Tibial nerve (tissue), 4 donors: ENCODE measurements around the gene RNF214. TPM values are rescaled to one million over a fixed set of nuclear protein-coding genes. Genes with fewer than 3 reads are reported as not detected.

ENCODE experiments used
- DNase-seq, 2 donors: peaks; one replicate each; pipeline ENCODE4 v3.0.0-alpha.2; 2019; ENCODE audit warnings: low spot score in 2 of 2
- H3K27ac ChIP-seq, 4 donors: fragments of 200-600 bp; sonication (generic) in 3 of 4; one replicate each; pipeline ENCODE4 v1.5.1; 2017 to 2019; ENCODE audit warnings: mild to moderate bottlenecking in 1 of 4
- H3K27me3 ChIP-seq, 2 donors: fragments of 200-600 bp; sonication (generic) in 1 of 2; one replicate each; pipeline versions ENCODE4 v1.5.1 to v1.6.0; 2017 to 2019
- H3K36me3 ChIP-seq, 3 donors: fragments of 200-600 bp; sonication (generic); one replicate each; pipeline ENCODE4 v1.5.1; 2018 to 2019
- H3K4me1 ChIP-seq, 4 donors: fragments of 200-600 bp; sonication (generic) in 3 of 4; one replicate each; pipeline ENCODE4 v1.5.1; 2017 to 2019
- H3K4me3 ChIP-seq, 4 donors: fragments of 200-600 bp; sonication (generic) in 3 of 4; one replicate each; pipeline ENCODE4 v1.5.1; 2017 to 2019; ENCODE audit warnings: mild to moderate bottlenecking in 1 of 4, moderate library complexity in 1 of 4
- H3K9me3 ChIP-seq, 4 donors: fragments of 200-600 bp; sonication (generic) in 3 of 4; one replicate each; pipeline ENCODE4 v1.5.1; 2017 to 2019
- EP300 ChIP-seq, 2 donors: sonication (generic); formaldehyde crosslinking; IDR thresholded peaks; one replicate each; pipeline ENCODE4 v1.6.1; 2017; ENCODE audit warnings: antibody characterized with exemption in 2 of 2, mild to moderate bottlenecking in 1 of 2
- POLR2A ChIP-seq, 2 donors: fragments of 450-650 bp; IDR thresholded peaks; one replicate each; pipeline ENCODE4 v1.6.1; 2017; ENCODE audit warnings: antibody characterized with exemption in 2 of 2, mild to moderate bottlenecking in 2 of 2, moderate library complexity in 2 of 2
- WGBS, 2 donors: methylation state at CpG; one replicate each; pipeline ENCODE4 v1.1.5; 2018; 5-methylcytosine and 5-hydroxymethylcytosine counted together
- total RNA-seq, 4 donors: library from RNA; depleted of rRNA; stranded (reverse); fragments of >200 nt; gene quantifications; one replicate each; pipeline ENCODE4 v1.1.0, GENCODE V29; 2016
- TF ChIP-seq, protein P1 (sequence below), 5 experiments: fragments of 200-600 bp in 3 of 5; fragments of 450-650 bp in 2 of 5; sonication (generic) in 3 of 5; IDR thresholded peaks; one replicate each; pipeline ENCODE4 v1.5.1; 2016 to 2019; ENCODE audit warnings: antibody characterized with exemption in 5 of 5, mild to moderate bottlenecking in 3 of 5, moderate library complexity in 2 of 5

Gene RNF214
- total RNA-seq, 4 donors from 2014 or later = 10.8 to 16.6 (median 12.8) TPM

DNA sequence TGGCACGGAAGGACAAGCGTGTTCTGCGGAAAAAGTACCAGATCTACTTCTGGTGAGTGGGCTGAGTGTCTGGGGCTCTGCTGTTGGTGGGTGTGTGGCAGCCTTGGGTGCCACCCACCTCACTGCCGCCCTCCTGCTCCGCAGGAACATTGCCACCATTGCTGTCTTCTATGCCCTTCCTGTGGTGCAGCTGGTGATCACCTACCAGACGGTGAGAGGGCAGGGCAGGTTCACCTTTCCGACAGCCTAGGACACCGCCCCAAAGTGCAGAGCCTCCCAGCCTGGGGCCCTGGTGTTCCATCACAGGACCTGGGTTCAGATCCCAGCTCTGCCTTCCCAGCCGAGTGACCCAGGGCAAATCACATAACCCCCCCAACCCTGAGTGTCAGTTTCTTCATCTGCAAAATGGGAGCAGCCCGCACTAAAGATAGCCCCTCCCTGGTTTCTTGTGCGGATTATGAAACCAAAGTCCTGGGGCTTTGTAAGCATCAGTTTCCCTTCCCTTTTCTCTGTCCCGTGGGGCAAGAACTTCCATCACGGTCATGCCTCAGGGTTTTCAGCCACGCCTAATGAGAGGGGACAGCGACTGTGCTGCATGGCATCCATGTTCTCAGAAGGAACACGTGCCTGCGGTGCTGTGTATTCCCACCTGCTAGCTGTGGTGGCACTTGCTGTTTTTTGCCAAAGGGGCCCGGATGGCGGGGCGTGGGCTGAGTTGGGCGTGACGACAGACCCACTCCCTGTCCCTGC, 43.1 kb upstream of the RNF214 start:
- DNase-seq = no peak
- Histone ChIP-seq H3K27ac (peak overlapping the region in 2 of 4 donors; percentile 46 to 68), H3K36me3 (peaks cover 0 to 99% (median 31%) of the 10 kb centered on the region in 3 donors), H3K9me3 (no peaks in the 10 kb centered on the region), H3K27me3 (no peaks in the 10 kb centered on the region), H3K4me1 (peaks cover 0 to 22% (median 3%) of the 10 kb centered on the region in 4 donors), H3K4me3 (no peak overlapping the region)
- TF ChIP-seq POLR2A (IDR thresholded peaks at IDR 0.05) (no peak), EP300 (IDR thresholded peaks at IDR 0.05) (peak in 1 of 2 donors; percentile 27)
- TF ChIP-seq, protein P1, sequence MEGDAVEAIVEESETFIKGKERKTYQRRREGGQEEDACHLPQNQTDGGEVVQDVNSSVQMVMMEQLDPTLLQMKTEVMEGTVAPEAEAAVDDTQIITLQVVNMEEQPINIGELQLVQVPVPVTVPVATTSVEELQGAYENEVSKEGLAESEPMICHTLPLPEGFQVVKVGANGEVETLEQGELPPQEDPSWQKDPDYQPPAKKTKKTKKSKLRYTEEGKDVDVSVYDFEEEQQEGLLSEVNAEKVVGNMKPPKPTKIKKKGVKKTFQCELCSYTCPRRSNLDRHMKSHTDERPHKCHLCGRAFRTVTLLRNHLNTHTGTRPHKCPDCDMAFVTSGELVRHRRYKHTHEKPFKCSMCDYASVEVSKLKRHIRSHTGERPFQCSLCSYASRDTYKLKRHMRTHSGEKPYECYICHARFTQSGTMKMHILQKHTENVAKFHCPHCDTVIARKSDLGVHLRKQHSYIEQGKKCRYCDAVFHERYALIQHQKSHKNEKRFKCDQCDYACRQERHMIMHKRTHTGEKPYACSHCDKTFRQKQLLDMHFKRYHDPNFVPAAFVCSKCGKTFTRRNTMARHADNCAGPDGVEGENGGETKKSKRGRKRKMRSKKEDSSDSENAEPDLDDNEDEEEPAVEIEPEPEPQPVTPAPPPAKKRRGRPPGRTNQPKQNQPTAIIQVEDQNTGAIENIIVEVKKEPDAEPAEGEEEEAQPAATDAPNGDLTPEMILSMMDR (IDR thresholded peaks at IDR 0.05) = no peak
- 87 to 95% methylated on average over 15 to 17 of the region's 22 CpGs for WGBS, 2 donors

DNA sequence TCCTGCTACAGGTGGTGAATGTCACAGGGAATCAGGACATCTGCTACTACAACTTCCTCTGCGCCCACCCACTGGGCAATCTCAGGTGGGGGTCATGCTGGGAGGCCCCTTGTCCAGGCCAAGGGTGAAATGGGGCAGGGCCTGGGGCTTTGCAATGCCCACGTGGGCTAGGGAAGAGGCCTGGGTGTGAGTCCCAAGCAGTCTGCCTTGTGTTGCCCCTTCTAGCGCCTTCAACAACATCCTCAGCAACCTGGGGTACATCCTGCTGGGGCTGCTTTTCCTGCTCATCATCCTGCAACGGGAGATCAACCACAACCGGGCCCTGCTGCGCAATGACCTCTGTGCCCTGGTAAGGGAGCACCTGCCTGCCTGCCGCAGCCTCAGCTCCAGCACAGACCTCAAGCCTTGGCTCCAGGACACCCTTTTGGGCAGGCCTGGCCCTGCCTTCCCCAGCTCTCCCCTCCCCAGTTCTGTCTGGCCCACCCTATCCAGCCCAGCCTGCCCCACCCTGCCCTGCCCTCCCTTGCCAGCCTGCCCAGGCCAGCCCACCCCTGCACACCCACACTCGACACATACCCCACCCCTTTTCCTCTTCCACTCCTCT, 42.4 kb upstream of the RNF214 start:
- peaks cover 0 to 22% (median 3%) of the 10 kb centered on the region in 4 donors for H3K4me1 ChIP-seq
- H3K4me3 ChIP-seq = no peak overlapping the region
- no peaks in the 10 kb centered on the region for H3K9me3 ChIP-seq
- TF ChIP-seq POLR2A (IDR thresholded peaks at IDR 0.05) (no peak), EP300 (IDR thresholded peaks at IDR 0.05) (no peak)
- no peaks in the 10 kb centered on the region for H3K27me3 ChIP-seq
- 76 to 88% methylated on average over 6 to 8 of the region's 8 CpGs for WGBS, 2 donors
- H3K27ac ChIP-seq = peak overlapping the region in 2 of 4 donors; percentile 20 to 46
- peaks cover 0 to 95% (median 32%) of the 10 kb centered on the region in 3 donors for H3K36me3 ChIP-seq
- DNase-seq = no peak

DNA sequence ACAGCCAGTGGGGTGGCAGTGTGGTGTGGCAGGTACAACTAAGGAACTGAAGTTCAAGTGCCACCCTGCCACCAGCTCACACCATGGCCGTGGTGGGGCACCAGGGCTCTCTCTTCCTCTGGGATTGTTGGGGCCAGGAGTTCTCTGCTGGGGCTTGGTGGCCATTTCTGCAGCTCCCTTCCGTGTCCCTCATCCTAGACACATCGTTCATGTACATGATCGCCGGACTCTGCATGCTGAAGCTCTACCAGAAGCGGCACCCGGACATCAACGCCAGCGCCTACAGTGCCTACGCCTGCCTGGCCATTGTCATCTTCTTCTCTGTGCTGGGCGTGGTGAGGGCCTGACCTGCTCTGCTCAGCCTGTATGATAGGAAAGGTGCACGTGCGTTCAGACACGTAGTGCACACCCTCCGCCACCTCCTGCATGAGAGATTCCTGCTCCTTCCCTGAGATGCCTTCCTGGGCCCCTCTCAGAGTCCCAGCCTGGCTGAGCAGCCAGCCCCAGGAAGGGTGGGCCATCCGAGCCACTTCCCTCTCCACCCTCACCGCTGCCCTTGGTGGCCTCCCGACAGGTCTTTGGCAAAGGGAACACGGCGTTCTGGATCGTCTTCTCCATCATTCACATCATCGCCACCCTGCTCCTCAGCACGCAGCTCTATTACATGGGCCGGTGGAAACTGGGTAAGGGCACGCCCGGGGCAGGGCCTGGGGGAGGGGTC, 40.6 kb upstream of the RNF214 start:
- peaks cover 0 to 10% (median 0%) of the 10 kb centered on the region in 4 donors for H3K4me1 ChIP-seq
- no peaks in the 10 kb centered on the region for H3K9me3 ChIP-seq
- H3K27me3 ChIP-seq = no peaks in the 10 kb centered on the region
- TF ChIP-seq POLR2A (IDR thresholded peaks at IDR 0.05) (no peak), EP300 (IDR thresholded peaks at IDR 0.05) (no peak)
- TF ChIP-seq, protein P1 (IDR thresholded peaks at IDR 0.05) = no peak
- no peak overlapping the region for H3K4me3 ChIP-seq
- H3K36me3 ChIP-seq = peaks cover 0 to 95% (median 32%) of the 10 kb centered on the region in 3 donors
- WGBS, 2 donors = 95% methylated on average over 21 to 26 of the region's 26 CpGs
- no peak overlapping the region for H3K27ac ChIP-seq
- DNase-seq = no peak

DNA sequence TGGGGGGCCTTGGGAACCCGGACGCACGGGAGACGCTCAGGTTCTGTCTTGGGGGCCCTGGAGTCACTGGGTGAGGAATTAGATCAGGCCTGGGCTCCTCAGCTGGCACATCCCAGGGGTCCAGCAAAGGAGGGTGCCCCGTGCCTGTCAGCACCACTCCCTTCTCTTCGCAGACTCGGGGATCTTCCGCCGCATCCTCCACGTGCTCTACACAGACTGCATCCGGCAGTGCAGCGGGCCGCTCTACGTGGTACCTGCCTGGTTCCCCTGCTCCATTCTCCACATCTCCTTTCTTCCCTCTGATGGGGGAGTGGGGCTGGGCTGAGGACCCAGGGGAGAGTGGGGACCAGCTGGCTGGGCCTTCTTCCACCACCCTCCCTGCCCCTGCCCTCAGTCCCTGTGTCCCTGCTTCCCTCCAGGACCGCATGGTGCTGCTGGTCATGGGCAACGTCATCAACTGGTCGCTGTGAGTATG, 40.0 kb upstream of the RNF214 start:
- H3K4me1 ChIP-seq = peaks cover 0 to 4% (median 0%) of the 10 kb centered on the region in 4 donors
- TF ChIP-seq, protein P1 (IDR thresholded peaks at IDR 0.05) = no peak
- TF ChIP-seq POLR2A (IDR thresholded peaks at IDR 0.05) (no peak), EP300 (IDR thresholded peaks at IDR 0.05) (no peak)
- DNase-seq = no peak
- 88 to 94% methylated on average over 13 to 17 of the region's 17 CpGs for WGBS, 2 donors
- no peaks in the 10 kb centered on the region for H3K27me3 ChIP-seq
- H3K4me3 ChIP-seq = no peak overlapping the region
- H3K9me3 ChIP-seq = no peaks in the 10 kb centered on the region
- peaks cover 0 to 95% (median 32%) of the 10 kb centered on the region in 3 donors for H3K36me3 ChIP-seq
- no peak overlapping the region for H3K27ac ChIP-seq

DNA sequence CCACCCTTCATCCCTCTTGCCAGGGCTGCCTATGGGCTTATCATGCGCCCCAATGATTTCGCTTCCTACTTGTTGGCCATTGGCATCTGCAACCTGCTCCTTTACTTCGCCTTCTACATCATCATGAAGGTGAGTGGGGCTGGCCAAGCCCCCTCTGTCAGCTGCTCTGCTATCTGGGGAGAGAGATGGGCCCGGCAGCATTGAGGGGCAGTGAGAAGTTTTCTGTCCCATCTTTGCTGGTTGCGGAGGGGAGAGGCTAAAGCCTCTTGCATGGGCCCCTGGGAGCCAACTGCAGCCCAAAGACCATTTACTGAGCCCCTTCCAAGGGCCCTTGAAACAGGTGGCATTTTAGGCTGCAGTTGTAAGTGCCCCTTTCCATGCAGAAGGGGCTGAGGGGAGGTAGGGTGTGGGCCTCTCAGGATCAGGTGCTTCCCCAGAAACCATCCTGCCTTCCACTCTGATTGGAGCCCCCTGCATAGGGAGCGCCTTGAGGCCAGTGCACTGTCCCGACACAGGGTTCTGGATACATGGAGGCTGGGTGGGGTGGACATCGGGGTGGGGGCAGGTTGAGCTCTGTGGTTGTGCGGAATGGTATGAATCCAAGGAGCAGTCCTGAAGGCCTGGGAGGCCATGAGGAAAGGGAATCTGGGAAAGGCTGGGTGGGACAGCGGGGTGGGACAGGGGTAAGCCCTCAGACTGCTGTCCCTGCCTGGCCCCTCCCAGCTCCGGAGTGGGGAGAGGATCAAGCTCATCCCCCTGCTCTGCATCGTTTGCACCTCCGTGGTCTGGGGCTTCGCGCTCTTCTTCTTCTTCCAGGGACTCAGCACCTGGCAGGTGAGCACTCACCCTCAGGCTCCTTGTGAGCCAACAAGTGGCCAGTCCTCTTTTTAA, 39.1 kb upstream of the RNF214 start:
- H3K27ac ChIP-seq = no peak overlapping the region
- peaks cover 0 to 94% (median 32%) of the 10 kb centered on the region in 3 donors for H3K36me3 ChIP-seq
- no peaks in the 10 kb centered on the region for H3K9me3 ChIP-seq
- H3K4me1 ChIP-seq = peaks cover 0 to 8% (median 4%) of the 10 kb centered on the region in 4 donors
- no peak overlapping the region for H3K4me3 ChIP-seq
- no peaks in the 10 kb centered on the region for H3K27me3 ChIP-seq
- TF ChIP-seq, protein P1 (IDR thresholded peaks at IDR 0.05) = no peak
- no peak for TF ChIP-seq POLR2A (IDR thresholded peaks at IDR 0.05)
- TF ChIP-seq EP300 (IDR thresholded peaks at IDR 0.05) = no peak
- no peak for DNase-seq
- 92 to 95% methylated on average over 15 of the region's 15 CpGs for WGBS, 2 donors
